HepG2 (cell line): Measurements from ENCODE around the gene SAYSD1.

ENCODE experiments used
- EHMT2 ChIP-seq: fragments of 200-600 bp; sonication (generic); IDR thresholded peaks from 2 replicates; pipeline ENCODE4 v1.7.0; 2017; ENCODE audit warnings: antibody characterized with exemption, low read depth, low read length, borderline replicate concordance
- HCFC1 ChIP-seq: fragments of 150-350 bp; IDR thresholded peaks from 2 replicates; pipeline ENCODE4 v1.6.1; 2014; ENCODE audit warnings: low read depth, low read length
- IKZF1 ChIP-seq: fragments of 450-650 bp; IDR thresholded peaks from 2 replicates; pipeline ENCODE4 v1.7.1; 2016
- NONO ChIP-seq, 2 experiments: fragments of 450-650 bp in 1 of 2; sonication (generic) in 1 of 2; formaldehyde crosslinking in 1 of 2; IDR thresholded peaks in 1 of 2; conservative IDR thresholded peaks in 1 of 2; 2 replicates each; pipeline versions ENCODE4 v1.6.1 to v1.8.0; 2017 to 2022; ENCODE audit warnings: mild to moderate bottlenecking in 1 of 2, missing genetic modification reagents in 1 of 2, moderate library complexity in 1 of 2
- RNF2 ChIP-seq: fragments of 450-650 bp; conservative IDR thresholded peaks from 2 replicates; pipeline ENCODE4 v1.6.1; 2016; ENCODE audit warnings: low read depth
- SIN3B ChIP-seq: fragments of 150-350 bp; IDR thresholded peaks from 2 replicates; pipeline ENCODE4 v1.6.1; 2014; ENCODE audit warnings: low read length
- SMAD3 ChIP-seq: sonication (generic); formaldehyde crosslinking; IDR thresholded peaks from 2 replicates; pipeline ENCODE4 v1.4.0; 2020; ENCODE audit warnings: missing genetic modification reagents
- TF ChIP-seq, protein P1 (sequence below): sonication (generic); formaldehyde crosslinking; IDR thresholded peaks from 2 replicates; pipeline ENCODE4 v1.5.0; 2020; ENCODE audit warnings: mild to moderate bottlenecking, missing genetic modification reagents, moderate library complexity
- TF ChIP-seq, protein P2 (sequence below): IDR thresholded peaks from 2 replicates; pipeline ENCODE4 v1.6.1; 2012; ENCODE audit warnings: low read length, improper control_type of control experiment

DNA sequence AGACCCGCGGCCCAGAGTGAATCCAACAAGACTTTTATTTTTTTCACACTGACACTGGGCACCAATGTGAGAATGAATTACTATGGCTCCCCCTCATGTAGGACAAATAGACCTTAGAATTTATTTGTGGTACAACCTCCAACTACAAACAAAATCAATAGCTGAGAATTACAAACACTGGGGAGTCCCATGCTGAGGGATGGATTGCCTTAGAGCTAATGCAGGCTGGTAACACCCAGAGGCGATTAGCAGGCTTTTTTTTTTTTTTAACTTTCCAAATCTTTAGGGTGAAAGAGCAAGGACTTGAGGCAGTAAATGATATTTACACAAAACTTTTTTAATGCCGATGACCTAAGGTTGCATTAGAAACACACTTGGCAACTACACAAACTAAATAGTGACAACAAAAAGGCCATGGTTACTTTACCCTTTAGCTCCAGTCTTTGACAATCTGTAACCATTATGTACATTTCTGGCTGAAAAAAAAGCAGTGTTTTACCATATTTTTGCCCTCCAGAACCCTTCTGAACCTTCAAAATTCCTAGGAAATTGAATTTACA, 21.8 kb downstream of the SAYSD1 start:
- no peak for TF ChIP-seq RNF2
- TF ChIP-seq HCFC1, result no peak
- TF ChIP-seq, protein P1, sequence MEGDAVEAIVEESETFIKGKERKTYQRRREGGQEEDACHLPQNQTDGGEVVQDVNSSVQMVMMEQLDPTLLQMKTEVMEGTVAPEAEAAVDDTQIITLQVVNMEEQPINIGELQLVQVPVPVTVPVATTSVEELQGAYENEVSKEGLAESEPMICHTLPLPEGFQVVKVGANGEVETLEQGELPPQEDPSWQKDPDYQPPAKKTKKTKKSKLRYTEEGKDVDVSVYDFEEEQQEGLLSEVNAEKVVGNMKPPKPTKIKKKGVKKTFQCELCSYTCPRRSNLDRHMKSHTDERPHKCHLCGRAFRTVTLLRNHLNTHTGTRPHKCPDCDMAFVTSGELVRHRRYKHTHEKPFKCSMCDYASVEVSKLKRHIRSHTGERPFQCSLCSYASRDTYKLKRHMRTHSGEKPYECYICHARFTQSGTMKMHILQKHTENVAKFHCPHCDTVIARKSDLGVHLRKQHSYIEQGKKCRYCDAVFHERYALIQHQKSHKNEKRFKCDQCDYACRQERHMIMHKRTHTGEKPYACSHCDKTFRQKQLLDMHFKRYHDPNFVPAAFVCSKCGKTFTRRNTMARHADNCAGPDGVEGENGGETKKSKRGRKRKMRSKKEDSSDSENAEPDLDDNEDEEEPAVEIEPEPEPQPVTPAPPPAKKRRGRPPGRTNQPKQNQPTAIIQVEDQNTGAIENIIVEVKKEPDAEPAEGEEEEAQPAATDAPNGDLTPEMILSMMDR (CRISPR knock-in tag), result no peak
- no peak for TF ChIP-seq EHMT2
- TF ChIP-seq IKZF1, result no peak
- no peak for TF ChIP-seq SIN3B
- no peak for TF ChIP-seq SMAD3 (CRISPR knock-in tag)
- TF ChIP-seq, protein P2, sequence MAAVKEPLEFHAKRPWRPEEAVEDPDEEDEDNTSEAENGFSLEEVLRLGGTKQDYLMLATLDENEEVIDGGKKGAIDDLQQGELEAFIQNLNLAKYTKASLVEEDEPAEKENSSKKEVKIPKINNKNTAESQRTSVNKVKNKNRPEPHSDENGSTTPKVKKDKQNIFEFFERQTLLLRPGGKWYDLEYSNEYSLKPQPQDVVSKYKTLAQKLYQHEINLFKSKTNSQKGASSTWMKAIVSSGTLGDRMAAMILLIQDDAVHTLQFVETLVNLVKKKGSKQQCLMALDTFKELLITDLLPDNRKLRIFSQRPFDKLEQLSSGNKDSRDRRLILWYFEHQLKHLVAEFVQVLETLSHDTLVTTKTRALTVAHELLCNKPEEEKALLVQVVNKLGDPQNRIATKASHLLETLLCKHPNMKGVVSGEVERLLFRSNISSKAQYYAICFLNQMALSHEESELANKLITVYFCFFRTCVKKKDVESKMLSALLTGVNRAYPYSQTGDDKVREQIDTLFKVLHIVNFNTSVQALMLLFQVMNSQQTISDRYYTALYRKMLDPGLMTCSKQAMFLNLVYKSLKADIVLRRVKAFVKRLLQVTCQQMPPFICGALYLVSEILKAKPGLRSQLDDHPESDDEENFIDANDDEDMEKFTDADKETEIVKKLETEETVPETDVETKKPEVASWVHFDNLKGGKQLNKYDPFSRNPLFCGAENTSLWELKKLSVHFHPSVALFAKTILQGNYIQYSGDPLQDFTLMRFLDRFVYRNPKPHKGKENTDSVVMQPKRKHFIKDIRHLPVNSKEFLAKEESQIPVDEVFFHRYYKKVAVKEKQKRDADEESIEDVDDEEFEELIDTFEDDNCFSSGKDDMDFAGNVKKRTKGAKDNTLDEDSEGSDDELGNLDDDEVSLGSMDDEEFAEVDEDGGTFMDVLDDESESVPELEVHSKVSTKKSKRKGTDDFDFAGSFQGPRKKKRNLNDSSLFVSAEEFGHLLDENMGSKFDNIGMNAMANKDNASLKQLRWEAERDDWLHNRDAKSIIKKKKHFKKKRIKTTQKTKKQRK, result no peak
- no peak for TF ChIP-seq NONO (IDR thresholded peaks at IDR 0.05)
- no peak for TF ChIP-seq NONO (CRISPR knock-in tag; conservative IDR thresholded peaks at IDR 0.05)
